Hippocampal formation (tissue), 2 donors: ENCODE data around the gene STAT4.

Experiments
- DNase-seq, 2 donors: peaks; one replicate each; lab custom pipeline; 2025; lab: John Stamatoyannopoulos, UW

STAT4 gene

GRCh38 chr2:191150600-191151330 is at the start of gene STAT4:
TSS of gene STAT4 (minus strand) at chr2:191150994. CDS start at chr2:191148203, 2,791 bp downstream.
- no peak for DNase-seq

- no peak for DNase-seq
Observed at GRCh38 chr2:191199929-191200512, 49.2 kb upstream of the STAT4 start.

- DNase-seq: no peak
Observed at GRCh38 chr2:191198271-191198670, 47.5 kb upstream of the STAT4 start.

DNA sequence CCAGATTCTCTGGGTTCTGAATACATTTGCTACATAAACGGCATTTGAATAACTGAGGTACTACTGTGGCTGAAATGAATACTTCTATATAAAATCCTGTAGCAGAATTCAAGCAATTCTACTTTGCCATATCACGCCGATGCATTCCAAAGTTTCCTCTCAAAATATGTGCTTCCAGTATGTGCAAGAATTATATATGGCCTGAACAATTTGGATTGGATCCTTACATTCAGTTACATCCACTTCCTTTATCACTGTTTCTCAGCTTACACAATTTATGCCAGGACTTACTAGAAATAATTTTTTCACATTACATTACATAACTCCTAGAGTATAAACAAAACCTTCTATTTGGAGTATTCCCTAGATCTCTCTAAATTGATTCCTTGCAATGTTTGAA is 46.3 kb upstream of the STAT4 start:
- DNase-seq: no peak

DNA sequence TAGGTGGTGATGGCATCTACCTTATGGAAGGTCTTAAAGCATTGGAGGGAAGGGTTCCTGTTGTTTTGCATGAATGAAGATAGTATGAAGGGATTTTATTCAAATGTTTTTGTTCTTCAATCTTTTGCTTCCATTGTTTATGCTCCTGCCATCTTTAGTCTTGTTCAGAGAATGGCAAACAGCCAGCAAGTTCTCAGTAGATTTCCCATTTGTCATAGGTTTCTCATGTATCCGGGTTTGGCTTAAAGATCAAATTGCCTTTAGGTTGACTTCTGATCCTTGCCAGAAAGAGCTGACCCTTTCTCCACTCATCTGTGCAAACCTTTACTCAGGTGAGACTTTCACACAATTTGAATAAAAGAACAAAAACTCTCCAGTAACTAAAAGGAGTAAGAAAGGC is 44.2 kb upstream of the STAT4 start:
- no peak for DNase-seq

GRCh38 chr2:191190861-191191552 is 40.2 kb upstream of the STAT4 start:
- no peak for DNase-seq

DNA sequence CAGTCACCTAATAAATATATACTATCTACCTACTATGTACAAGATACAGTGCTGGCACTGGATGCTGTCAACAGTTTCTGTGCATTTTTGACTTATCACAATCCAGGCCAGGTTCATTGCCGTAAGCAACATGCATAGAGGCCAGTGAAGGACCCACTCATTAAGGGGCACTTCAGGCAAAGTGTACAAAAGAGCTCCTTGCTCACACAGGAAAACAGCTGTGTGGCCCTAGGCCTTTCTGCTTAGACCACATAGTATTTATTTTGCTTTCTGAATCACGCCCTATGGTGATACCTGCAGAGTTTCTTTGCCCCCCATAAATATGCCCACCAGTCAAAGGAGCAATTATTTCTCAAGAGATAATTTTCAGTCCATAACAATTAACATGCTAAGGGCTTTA is 39.6 kb upstream of the STAT4 start:
- no peak for DNase-seq

DNA sequence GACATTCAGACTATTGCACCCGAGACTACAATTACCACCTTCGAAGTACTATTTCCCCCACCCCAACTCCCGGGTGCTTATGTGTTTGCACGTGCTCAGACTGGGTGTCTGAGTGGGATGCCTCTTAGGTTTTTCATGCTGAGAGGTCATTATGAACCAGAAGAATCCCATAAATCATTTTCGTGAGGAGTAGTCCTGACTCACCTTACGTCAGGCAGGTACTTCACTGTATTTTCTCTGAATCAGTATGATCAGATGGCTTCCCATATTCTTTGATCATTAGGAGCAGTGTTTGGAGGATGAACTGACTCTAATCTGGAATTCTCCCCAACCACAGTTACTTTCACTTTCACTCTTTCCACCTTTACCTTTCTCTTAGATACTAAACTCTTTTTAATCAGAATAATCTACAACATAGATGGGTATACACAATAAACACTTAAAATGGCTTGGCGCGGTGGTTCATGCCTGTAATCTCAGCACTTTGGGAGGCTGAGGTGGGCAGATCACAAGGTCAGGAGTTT is 38.4 kb upstream of the STAT4 start:
- DNase-seq: no peak

GRCh38 chr2:191188550-191189093 is 37.8 kb upstream of the STAT4 start:
- no peak for DNase-seq

DNA sequence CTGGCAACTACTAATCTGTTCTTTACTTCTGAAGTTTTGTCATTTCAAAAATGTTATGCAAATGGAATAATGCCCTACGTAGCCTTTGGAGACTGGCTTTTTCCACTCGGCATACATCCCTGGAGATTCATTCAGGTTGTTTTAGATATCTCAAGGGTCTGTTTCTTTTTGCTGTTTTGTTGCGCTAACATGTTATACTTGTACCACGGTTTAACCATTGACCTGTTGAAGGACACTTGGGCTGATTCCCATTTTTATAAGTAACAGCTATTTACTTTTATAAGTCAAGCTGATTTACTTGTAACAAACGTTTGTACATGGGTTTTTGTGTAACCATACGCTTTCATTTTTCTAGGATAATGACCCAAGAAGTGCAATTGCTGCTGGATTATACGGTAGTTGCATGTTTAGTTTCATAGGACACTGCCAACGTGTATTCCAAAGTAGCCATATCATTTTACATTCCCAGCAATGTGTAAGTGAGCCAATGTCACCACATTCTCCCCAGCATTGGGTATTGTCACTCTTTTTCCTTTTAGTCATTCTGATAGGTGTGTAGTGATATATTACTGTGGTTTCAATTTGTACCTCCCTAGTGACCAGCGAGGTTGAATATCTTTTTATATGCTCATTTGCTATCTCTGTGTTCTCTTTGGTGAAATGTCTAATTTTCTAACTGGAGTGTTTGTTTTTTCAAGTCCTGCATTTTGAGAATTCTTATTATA is 36.5 kb upstream of the STAT4 start:
- DNase-seq: no peak

DNA sequence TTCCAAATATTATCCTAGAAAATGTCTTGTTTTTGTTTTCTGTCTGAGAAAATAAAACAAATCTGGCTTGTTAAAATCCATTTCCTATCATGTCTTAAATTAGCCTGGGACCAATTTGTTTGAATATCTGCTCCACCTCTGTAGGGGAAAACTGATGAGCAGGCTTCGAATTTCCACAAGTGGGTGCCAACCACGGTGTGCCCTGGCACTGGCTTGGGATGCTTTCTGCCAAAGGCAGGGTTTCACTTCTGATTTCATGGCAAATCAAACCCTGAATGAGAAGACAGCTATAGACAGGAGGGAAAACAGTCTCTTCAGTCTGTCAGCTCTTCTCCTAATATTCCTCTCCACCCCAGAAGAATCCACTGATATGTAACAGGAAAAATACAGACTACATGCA is 33.7 kb upstream of the STAT4 start:
- no peak for DNase-seq

DNA sequence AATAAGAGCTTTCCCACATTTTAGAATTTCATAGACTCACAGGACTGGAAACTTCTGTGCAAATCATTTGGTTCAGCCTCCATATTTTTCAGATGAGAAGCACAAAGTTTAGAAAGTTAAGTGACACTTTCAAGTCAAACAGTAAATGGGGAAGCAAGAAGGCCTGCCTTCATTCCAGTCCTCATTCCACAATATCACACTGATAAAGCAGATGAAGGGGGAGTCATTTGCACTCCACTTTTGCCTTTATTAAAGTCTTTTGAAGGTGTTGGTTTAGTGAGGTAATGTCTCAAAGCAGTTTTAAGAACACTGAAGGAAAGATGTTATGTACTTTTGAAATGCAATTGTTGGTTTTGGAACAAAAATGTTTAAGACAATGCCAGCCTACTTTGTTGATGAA is 32.7 kb upstream of the STAT4 start:
- no peak for DNase-seq

DNA sequence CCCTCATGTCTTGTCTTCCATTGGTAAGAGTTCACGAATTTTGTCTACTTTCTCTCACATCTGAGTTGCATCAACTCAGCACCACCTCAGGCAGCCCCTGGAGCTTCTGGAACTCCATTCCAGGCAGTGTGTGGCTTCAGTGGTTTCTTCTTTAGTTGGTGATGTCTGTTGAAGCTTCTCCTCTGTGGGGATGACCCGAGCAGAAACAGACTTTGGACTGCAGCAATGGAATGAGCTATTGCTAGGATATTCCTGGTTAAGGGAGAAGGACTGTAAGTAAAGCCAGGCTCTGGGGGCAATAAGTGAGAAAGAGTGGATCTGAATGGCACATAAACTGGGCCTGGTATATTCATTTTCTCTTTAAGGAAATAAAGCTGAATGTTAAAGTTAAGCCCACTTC is 32.3 kb upstream of the STAT4 start:
- no peak for DNase-seq

GRCh38 chr2:191180713-191181112 is 29.9 kb upstream of the STAT4 start:
- no peak for DNase-seq

- no peak for DNase-seq
Observed at GRCh38 chr2:191180276-191180675, 29.5 kb upstream of the STAT4 start.

- DNase-seq: no peak
Observed at GRCh38 chr2:191178806-191179514, 28.2 kb upstream of the STAT4 start.

DNA sequence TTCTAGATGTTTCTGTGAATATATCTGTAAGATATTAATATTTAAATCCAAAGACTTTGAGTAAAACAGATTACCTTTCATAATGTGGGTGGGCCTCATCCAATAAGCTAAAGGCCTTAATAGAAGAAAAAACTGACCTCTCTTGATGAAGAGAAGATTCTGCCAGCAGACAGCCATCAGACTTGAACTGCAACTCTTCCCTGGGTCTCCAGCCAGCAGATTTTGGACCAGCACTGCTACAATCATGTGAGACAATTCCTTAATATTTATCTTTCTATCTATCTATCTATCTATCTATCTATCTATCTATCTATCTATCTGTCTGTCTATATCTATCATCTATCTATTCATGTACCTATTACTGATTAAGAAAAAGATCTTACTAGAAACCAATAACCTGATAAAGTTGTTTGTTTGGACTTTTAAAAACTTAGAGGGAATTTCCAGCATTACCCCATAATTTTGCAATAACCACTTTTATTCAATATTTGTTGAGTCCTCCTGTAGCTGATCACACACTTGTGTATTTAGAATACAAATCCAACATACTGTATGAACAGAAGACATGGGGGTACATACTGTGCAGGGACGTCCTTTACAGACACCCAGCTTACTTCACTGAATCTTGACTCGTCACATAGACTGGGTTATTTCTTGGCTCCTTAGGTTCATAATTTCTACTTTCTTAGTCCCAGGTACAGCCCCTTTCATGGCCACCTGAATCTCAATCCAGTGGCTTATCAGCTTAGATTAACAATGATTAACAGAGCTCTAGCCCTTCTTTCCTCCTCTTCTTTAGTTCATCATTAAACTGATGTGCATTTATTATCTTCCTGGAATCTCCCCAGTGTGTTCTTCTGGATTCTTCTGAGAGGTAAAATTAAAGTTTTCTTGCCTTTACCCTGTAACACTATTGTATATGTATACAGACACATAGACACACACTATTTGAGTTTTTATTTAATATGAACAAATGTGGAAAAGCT is 27.2 kb upstream of the STAT4 start:
- DNase-seq: no peak

DNA sequence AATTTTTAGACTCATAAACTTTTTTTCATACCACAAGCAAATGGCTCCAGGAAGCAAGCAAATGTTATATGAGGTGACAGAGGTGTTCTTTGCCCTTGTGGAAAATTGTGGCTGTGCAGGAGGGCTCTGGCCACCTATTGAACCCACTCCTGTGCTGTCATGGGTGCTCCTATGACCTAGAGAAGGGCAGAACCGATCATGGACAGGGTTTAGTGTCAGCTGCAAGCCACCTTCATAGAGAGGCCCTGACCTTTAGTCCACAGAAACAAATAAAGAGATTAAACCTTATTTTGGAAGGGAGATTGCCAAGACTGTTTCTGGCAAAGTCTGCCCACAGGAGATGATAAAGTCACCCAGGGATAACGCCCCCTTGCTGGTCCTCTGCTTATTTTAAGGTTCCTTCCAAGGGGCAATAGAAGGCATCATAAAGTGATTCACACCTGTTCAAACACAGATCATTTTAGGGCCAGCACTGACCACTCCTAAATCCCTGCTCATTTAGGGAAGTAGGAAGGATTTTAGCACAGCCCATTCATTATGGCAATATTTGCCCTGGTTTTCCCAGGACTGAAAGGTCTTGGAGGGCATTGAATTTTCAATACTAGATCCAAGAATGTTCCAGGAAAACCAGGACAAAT is 26.1 kb upstream of the STAT4 start:
- DNase-seq: no peak

- no peak for DNase-seq
Observed at GRCh38 chr2:191176305-191176704, 25.5 kb upstream of the STAT4 start.

GRCh38 chr2:191174442-191174841 is 23.6 kb upstream of the STAT4 start:
- DNase-seq: no peak
